Smooth muscle cell (in vitro differentiated cells): ENCODE measurements around the gene LRRC4B. TPM values are rescaled to one million over a fixed set of nuclear protein-coding genes. Genes with fewer than 3 reads are reported as not detected.

Experiments
- DNase-seq: peaks from one replicate; lab custom pipeline; 2025; ENCODE audit not compliant: unreplicated experiment; lab: John Stamatoyannopoulos, UW
- H2AFZ ChIP-seq: fragments of 200-600 bp; sonication (generic); 2 replicates; pipeline ENCODE4 v1.6.0; 2016; ENCODE audit warnings: antibody characterized with exemption, low read depth, mild to moderate bottlenecking
- H3F3A ChIP-seq: fragments of 200-600 bp; sonication (generic); 2 replicates; pipeline ENCODE4 v1.6.0; 2017; ENCODE audit warnings: antibody characterized with exemption, low read depth
- H3K27ac ChIP-seq: fragments of 200-600 bp; sonication (generic); 2 replicates; pipeline ENCODE4 v1.5.1; 2016; ENCODE audit warnings: low read depth, mild to moderate bottlenecking
- H3K27me3 ChIP-seq: fragments of 200-600 bp; sonication (generic); 2 replicates; pipeline ENCODE4 v1.6.1; 2016; ENCODE audit warnings: low read depth, mild to moderate bottlenecking
- H3K36me3 ChIP-seq: fragments of 200-600 bp; sonication (generic); 2 replicates; pipeline ENCODE4 v1.5.1; 2016; ENCODE audit warnings: low read depth
- H3K4me1 ChIP-seq: fragments of 200-600 bp; sonication (generic); 2 replicates; pipeline ENCODE4 v1.5.1; 2016; ENCODE audit warnings: low read depth
- H3K4me2 ChIP-seq: fragments of 200-600 bp; sonication (generic); 2 replicates; pipeline ENCODE4 v1.6.0; 2016; ENCODE audit warnings: mild to moderate bottlenecking
- H3K4me3 ChIP-seq: fragments of 200-600 bp; sonication (generic); 2 replicates; pipeline ENCODE4 v1.5.1; 2016; ENCODE audit warnings: mild to moderate bottlenecking
- H3K79me2 ChIP-seq: fragments of 200-600 bp; sonication (generic); 2 replicates; pipeline ENCODE4 v1.6.0; 2016; ENCODE audit warnings: low read depth, mild to moderate bottlenecking
- H3K9ac ChIP-seq: fragments of 200-600 bp; sonication (generic); 2 replicates; pipeline ENCODE4 v1.6.0; 2016; ENCODE audit warnings: low read depth
- H3K9me3 ChIP-seq: fragments of 200-600 bp; sonication (generic); replicated peaks from 2 replicates; pipeline ENCODE4 v1.5.1; 2016; ENCODE audit warnings: low read depth
- H4K20me1 ChIP-seq: fragments of 200-600 bp; sonication (generic); 2 replicates; pipeline ENCODE4 v1.6.0; 2016; ENCODE audit warnings: low read depth
- CTCF ChIP-seq: fragments of 200-600 bp; sonication (generic); IDR thresholded peaks from 2 replicates; pipeline ENCODE4 v1.5.1; 2017; ENCODE audit warnings: borderline replicate concordance, mild to moderate bottlenecking, antibody characterized with exemption; ENCODE audit not compliant: insufficient read depth, poor library complexity, severe bottlenecking
- WGBS: methylation state at CpG from one replicate; pipeline ENCODE4 v1.1.7; 2016; ENCODE audit warnings: low lambda C conversion rate; 5-methylcytosine and 5-hydroxymethylcytosine counted together
- polyA plus RNA-seq: library from polyadenylated mRNA; unstranded; fragments of >200 nt; fragmentation: Nextera tagmentation; extraction: Ambion mirVana; gene quantifications from 2 replicates; pipeline ENCODE4 v1.2.1, GENCODE V29; 2016
- total RNA-seq: library from RNA; depleted of rRNA; stranded (reverse); fragments of >200 nt; gene quantifications from 2 replicates; pipeline ENCODE4 v1.2.3, GENCODE V29; 2014

Gene LRRC4B
- total and polyA plus RNA-seq, 2 experiments from 2014 or later, result 1.7 to 8.6 TPM

GRCh38 chr19:50510121-50510670, 58.0 kb downstream of the LRRC4B start:
- DNase-seq, result no peak
- Histone ChIP-seq H3K79me2 (no peaks in the 10 kb centered on the region), H2AFZ (no peak overlapping the region), H3K36me3 (no peaks in the 10 kb centered on the region), H3K27me3 (no peaks in the 10 kb centered on the region), H3K4me3 (peak overlapping the region; percentile 74), H3K4me1 (peaks cover 4% of the 10 kb centered on the region), H3K9ac (peak overlapping the region; percentile 64), H4K20me1 (no peaks in the 10 kb centered on the region), H3K9me3 (no peaks in the 10 kb centered on the region), H3F3A (no peaks in the 10 kb centered on the region), H3K4me2 (peak overlapping the region; percentile 86), H3K27ac (peak overlapping the region; percentile 50)
- WGBS, result 74% methylated on average over 25 of the region's 26 CpGs
- no peak for TF ChIP-seq CTCF

DNA sequence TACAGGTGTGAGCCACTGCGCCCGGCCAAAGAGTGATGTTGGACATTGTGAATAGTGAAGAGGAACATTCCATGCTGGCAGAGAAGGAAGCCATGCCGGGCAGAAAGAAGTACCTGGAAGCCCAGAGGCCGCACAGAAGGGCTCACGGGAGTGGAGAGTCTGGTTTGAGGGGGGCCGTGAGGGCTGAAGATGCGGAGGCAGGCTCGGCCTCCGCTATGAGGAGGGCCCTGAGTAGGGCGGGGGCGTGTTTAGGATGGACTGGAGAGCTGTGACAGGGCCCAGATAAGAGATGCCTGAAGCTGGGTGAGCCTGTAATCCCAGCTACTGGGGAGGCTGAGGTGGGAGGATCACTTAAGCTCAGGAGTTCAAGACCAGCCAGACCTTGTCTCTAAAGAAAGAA, 58.9 kb downstream of the LRRC4B start:
- no peaks in the 10 kb centered on the region for H3K27me3 ChIP-seq
- WGBS, result 90% methylated on average over 11 of the region's 11 CpGs
- peaks cover 4% of the 10 kb centered on the region for H3K4me1 ChIP-seq
- H4K20me1 ChIP-seq, result no peaks in the 10 kb centered on the region
- H3K36me3 ChIP-seq, result no peaks in the 10 kb centered on the region
- H3K27ac ChIP-seq, result no peak overlapping the region
- H3F3A ChIP-seq, result no peaks in the 10 kb centered on the region
- no peak overlapping the region for H3K4me3 ChIP-seq
- no peak overlapping the region for H3K9ac ChIP-seq
- H2AFZ ChIP-seq, result no peak overlapping the region
- no peak for TF ChIP-seq CTCF
- no peak for DNase-seq
- no peaks in the 10 kb centered on the region for H3K79me2 ChIP-seq
- H3K4me2 ChIP-seq, result no peak overlapping the region
- no peaks in the 10 kb centered on the region for H3K9me3 ChIP-seq

- no peak overlapping the region for H2AFZ ChIP-seq
- H3K4me1 ChIP-seq, result peaks cover 4% of the 10 kb centered on the region
- DNase-seq, result no peak
- no peaks in the 10 kb centered on the region for H3K27me3 ChIP-seq
- no peak overlapping the region for H3K27ac ChIP-seq
- no peaks in the 10 kb centered on the region for H3K79me2 ChIP-seq
- no peak overlapping the region for H3K9ac ChIP-seq
- no peak overlapping the region for H3K4me2 ChIP-seq
- no peak overlapping the region for H3K4me3 ChIP-seq
- no peaks in the 10 kb centered on the region for H3K9me3 ChIP-seq
- H3K36me3 ChIP-seq, result no peaks in the 10 kb centered on the region
- TF ChIP-seq CTCF, result no peak
- no peaks in the 10 kb centered on the region for H3F3A ChIP-seq
- 69% methylated on average over 3 of the region's 3 CpGs for WGBS
- no peaks in the 10 kb centered on the region for H4K20me1 ChIP-seq
Observed at GRCh38 chr19:50508843-50509190, 59.4 kb downstream of the LRRC4B start.

DNA sequence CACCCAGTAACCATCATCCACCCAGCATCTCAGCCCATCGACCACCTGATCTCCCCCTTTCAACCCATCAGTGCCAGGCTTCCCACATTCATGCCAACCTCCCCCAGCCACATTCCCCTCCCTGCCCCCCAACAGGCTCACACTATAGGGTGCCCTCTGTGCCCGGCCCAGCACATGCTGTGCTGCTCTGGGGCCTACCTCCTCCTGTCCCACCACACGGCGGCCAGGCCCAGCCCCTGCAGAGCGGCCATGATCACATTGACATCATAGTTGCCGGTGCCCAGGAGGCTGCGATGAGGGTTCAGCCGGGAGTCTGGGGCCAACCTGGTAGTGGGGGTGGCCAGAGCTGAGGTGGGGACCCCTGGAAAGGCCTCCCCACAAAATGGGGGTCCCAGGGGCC, 60.9 kb downstream of the LRRC4B start:
- H3K36me3 ChIP-seq, result no peaks in the 10 kb centered on the region
- DNase-seq, result no peak
- H2AFZ ChIP-seq, result no peak overlapping the region
- no peak overlapping the region for H3K9ac ChIP-seq
- no peak overlapping the region for H3K27ac ChIP-seq
- 95% methylated on average over 8 of the region's 8 CpGs for WGBS
- no peaks in the 10 kb centered on the region for H3K79me2 ChIP-seq
- no peak for TF ChIP-seq CTCF
- no peaks in the 10 kb centered on the region for H3F3A ChIP-seq
- no peak overlapping the region for H3K4me3 ChIP-seq
- no peaks in the 10 kb centered on the region for H4K20me1 ChIP-seq
- H3K4me1 ChIP-seq, result peaks cover 4% of the 10 kb centered on the region
- H3K27me3 ChIP-seq, result no peaks in the 10 kb centered on the region
- no peak overlapping the region for H3K4me2 ChIP-seq
- no peaks in the 10 kb centered on the region for H3K9me3 ChIP-seq
